Measurements from ENCODE around the gene CDSN.
"Not testable (repeated sequence)": the region's sequence is repeated elsewhere in the genome, so short reads cannot be mapped to it uniquely, and the experiment has no call there.

Gene CDSN, protein sequence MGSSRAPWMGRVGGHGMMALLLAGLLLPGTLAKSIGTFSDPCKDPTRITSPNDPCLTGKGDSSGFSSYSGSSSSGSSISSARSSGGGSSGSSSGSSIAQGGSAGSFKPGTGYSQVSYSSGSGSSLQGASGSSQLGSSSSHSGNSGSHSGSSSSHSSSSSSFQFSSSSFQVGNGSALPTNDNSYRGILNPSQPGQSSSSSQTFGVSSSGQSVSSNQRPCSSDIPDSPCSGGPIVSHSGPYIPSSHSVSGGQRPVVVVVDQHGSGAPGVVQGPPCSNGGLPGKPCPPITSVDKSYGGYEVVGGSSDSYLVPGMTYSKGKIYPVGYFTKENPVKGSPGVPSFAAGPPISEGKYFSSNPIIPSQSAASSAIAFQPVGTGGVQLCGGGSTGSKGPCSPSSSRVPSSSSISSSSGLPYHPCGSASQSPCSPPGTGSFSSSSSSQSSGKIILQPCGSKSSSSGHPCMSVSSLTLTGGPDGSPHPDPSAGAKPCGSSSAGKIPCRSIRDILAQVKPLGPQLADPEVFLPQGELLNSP

DNA sequence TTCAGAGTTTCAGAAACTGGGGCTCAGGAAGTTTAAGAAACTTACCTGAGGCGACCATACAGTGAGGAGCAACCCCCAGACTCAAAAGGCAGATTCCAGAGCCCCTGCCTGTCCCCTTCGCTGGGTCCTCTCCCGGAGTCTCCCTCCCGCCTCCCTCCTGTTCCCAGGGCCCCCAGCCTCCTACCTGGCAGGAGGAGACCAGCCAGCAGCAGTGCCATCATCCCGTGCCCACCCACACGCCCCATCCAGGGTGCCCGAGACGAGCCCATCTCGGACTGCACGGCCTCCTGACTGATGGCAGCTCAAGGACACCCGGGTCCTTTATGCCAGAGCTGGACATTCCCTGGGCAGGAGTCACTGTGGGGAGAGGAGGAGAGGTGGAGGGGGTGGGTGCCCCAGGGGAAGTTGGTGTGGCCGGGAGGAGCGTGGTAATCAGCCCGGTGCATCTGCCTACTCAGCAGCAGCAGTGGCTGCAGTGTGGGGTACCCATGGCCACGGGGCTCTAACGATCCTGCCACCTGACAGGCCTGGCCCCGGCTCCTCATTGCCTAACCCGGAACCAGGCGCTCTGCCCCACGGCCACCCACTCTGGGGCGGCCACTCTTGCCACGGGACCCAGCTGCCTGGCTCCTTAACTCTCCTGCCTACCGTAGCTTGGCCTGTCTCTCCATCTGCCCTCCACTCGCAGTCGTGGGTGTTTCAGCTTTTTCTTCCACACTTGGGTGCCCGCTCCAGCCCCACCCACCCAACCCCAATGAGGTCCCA, at the start of gene CDSN:
Gene CDSN, minus strand, starts transcription at position 296 of the 765 bp plus-strand sequence. Its CDS starts 27 bp downstream, at position 269.
- no peak for DNase-seq (ENCODE audit: low spot score)

DNA sequence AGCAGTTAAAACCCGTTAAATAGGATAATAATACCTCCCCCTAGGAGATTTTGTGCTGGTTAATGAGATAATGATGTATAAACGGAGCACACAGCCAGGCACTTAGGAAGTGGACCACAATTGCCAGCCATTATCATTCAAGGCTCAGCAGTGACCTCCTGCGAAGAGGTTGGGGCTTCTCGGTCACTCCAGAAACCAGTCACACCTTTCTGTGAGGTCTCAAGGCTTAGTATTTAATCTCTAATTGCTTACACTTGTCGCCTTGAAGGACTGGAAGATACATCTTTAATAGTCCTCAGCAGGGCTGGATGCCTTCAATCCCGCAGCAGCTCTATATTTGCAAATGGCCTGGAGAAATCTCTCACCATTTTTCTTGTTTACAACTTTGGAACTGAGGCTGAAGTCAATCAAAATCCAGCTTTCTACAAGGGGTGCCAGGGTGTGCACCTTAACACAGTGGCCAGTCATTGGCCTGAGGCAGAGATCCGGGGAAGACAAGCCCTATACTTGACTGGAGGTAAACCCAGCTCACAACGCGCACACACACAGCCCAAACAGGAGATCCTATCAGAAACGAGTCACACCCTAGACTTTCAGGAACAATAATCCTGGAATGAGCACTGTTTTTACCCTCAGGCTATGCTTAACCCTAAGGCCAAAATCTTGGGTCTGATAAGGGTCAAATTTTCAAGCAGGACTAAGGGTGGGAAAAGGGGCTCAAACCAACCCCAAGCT, 49.0 kb upstream of the CDSN start:
- DNase-seq (ENCODE audit: low spot score), result no peak

DNA sequence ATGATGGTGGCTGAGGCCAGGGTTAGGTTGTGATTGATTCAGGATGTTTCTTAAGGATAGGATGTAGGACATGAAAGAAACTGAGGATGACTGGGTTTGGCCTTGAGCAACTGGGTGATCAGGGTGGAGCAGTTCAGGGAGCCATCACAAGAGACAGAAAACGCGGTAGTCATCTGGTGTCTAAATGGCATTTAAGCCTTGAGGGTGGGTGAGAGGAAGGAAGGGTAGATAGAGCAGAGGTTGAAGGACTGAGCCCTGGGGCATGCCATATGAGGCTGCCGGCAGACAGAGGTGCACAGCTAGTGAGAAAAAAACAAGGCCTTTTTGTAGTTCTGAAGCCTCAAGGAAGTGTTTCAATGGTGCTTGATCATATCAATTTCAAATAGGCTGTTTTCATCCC, 48.4 kb upstream of the CDSN start:
- DNase-seq (ENCODE audit: low spot score), result no peak

DNA sequence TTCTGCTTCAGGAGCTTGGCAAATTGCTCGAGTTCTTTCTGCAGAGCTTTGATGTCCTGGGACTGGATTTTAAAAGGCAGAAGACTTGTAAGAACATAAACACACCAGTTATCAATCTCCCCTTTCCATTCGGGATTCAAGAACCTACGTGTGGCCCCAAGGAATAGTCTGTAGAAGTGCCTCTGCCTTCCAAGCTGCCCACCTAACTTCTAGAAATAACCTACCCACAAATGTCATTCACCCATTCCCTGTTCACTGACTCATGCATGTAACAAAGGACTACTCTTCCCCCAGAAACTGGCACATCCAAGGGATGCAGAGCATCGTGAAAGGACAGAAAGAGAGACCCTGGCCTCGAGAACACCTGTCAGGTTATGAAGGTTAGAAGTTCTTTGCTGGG, 45.7 kb upstream of the CDSN start:
- DNase-seq (ENCODE audit: low spot score), result no peak

DNA sequence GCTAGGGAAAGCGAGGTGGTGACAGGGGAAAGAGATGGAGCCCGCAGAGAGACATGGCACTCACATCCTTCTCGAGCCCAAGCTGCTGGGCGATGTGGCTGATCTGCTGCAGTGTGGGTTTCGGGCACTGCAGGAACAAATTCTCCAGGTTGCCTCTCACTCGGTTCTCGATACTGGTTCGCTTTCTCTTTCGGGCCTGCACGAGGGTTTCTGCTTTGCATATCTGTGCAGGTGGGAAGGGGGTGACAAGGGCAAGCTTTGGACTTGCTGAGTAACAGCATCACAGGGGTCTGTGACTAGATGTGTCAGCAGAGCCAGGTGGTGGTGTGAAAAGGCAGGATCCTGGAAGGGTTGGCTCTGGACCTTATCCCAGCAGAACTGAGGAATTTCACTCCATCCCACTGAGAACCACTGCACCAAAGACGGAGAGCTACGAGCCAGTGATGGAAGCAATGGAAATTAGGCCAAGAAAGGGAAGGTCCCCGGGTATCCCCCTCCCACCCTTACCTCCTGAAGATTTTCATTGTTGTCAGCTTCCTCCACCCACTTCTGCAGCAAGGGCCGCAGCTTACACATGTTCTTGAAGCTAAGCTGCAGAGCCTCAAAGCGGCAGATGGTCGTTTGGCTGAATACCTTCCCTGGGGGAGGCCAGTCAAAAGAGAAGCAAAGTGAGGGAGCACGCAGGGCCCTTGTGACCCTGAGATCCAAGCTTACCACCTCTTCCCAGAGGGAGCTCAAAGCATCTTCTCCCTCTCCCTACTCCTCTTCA, 45.0 kb upstream of the CDSN start:
- not testable (repeated sequence) for DNase-seq (ENCODE audit: low spot score)

DNA sequence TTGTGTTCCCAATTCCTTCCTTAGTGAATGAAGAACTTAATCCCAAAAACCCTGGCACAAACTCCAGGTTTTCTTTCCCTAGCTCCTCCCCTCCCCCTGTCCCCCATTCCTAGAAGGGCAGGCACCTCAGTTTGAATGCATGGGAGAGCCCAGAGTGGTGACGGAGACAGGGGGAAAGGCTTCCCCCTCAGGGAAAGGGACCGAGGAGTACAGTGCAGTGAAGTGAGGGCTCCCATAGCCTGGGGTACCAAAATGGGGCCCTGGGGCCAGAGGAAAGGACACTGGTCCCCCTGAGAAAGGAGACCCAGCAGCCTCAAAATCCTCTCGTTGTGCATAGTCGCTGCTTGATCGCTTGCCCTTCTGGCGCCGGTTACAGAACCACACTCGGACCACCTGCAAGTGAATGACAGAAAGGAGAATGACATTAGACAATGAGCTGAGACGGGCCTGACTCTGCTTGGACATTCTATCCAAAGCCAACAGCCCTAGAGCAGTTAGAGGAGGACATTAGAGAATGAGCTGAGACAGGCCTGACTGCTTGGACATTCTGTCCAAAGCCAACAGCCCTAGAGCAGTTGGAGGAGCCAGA, 44.3 kb upstream of the CDSN start:
- not testable (repeated sequence) for DNase-seq (ENCODE audit: low spot score)

DNA sequence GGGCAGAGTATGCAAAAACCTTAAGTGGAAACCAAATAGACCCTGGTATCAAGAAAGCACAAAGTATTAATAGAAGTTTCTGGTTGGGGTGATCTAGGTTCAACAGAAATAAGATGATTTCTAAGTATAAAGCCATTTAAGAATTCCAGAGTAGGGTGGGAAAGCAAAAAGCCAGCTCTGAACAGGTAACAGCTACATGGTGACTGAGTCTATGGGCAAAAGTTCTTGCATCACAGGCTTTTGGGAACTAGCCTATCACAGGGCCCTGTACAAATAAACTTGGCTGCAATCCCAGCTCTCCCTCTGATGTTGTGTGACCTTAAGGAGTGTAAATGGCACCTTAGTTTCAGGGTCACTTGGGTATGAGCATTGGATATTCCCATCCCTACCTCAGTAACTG, 43.7 kb upstream of the CDSN start:
- no peak for DNase-seq (ENCODE audit: low spot score)

DNA sequence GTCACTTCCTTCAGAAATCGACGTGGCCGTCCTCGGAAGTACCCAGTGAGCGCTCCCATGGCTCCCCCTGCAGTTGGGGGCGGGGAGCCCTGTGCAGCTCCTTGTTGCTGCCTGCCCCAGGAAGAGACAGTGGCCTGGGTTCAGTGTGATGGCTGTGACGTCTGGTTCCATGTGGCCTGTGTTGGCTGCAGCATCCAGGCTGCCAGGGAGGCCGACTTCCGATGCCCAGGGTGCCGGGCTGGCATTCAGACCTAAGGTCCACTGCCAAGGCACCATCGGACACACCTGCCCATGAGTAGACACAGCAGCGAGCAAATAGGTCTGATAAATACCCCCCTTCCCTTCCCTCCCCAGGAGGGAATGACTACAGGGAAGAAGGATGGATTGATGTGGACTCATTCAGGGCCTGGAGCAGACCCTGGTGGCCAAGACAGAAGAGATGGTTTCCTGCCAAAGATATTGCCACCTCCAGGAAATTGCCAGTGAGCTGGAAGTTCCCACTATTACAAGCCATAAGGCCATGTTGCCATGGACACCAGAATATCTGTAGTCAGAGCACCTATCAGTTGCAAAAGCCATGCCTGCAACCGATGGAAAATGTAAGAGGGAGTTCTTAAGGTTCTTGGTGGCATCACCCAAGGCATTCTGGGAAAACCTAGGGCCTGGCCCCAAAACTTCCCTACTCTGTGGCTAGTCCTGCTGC, 42.4 kb upstream of the CDSN start:
- DNase-seq (ENCODE audit: low spot score), result no peak

DNA sequence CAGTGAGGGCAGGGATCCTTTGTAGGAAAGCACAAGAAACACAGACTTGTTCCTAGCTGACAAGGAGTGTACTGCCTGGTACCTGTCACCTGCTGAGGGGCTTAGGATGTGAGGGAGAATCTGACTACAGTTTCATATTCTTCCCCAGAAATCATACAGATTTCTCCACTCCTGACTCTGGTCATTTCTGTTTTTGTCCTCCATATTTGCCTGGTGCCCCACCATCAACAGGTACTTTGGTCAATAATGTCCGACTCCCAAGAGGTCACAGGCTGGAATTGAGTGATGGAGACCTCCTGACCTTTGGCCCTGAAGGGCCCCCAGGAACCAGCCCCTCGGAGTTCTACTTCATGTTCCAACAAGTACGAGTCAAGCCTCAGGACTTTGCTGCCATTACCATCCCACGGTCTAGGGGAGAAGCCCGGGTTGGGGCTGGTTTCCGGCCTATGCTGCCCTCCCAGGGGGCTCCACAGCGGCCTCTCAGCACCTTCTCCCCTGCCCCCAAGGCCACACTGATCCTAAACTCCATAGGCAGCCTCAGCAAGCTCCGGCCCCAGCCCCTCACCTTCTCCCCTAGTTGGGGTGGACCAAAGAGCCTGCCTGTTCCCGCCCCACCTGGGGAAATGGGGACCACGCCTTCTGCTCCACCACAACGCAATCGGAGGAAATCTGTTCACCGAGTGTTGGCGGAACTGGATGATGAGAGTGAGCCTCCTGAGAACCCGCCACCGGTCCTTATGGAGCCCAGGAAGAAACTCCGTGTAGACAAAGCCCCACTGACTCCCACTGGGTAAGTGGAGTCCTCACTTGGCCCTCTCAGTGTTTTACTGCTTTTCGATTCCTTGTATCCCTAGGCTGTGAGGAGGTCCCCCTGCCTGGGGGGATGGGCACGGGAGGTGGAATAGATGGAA, 41.2 kb upstream of the CDSN start:
- no peak for DNase-seq (ENCODE audit: low spot score)

DNA sequence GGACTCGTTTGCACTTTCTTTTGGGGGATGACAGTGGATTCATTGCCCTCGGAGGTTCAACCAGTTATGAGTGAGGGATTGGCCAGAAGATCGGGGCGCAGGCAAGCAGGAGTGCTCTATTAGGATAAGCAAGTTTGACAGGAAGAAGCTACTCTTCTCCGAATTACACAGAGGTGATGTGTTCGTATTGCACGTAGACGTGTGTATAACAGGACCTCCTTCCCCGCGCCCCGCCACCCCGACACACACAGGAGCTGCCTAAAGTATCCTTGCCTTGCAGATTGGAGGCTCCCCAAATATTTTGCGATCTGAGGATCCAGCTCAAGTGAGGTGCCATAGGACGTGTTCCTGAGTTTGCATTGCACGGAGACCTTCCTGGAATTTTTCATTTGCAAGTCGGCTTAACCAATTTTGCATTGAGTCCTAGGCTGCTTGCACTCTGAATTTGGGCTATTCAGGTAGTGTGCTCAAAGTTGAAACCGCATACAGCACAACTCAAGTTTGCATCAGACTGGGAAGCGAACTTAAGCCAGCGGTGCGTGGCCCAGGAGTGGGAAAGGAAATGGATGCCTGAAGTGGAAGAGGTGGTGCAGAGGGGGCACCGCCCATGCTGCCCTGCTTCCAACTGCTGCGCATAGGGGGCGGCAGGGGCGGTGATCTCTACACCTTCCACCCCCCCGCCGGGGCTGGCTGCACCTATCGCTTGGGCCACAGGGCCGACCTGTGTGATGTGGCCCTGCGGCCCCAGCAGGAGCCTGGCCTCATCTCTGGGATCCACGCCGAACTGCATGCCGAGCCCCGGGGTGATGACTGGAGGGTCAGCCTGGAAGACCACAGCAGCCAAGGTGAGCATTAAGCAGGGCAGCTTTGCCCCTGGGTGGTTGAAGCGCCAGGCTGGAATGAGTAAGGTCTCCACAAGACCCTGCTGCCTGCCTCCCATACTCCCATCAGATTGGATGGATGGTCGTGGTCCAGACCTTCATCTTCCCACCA, 38.9 kb upstream of the CDSN start:
- no peak for DNase-seq (ENCODE audit: low spot score)

DNA sequence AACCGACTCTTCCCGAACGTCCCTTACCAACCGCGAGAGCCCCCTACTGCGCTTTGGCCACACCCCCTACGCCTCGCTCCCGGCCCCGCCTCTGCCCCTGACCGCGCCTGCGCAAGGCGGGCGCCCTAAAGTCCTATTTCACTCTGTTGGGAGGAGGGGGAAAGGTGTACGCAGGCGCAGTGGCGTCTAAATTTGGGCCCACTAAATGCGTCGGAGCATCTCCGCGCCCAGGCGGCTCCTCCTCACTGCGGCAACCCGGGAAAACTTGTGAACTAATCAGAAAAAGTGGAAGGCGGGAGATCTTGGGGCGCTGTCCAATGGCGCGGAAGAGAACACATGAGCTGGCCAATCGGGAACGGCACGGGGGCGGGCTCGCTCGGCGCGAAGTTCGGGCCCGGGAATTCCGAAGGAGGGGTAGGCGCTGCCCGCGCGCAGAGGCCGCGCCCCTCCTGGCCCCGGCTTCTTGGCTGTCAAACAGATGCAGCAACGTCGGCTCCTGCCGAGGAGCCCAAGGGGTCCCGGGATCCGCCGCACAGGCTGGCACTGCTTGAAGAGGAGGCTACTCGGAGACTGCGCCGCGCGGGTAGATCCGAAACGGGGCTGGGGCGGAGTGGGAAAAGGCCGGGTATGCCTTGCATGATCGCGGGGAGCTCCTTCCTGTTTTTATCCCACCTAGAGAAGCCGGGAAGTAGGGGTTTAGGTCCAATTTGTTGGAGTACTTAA, 38.1 kb upstream of the CDSN start, which contains the start of gene TCF19:
Gene TCF19, plus strand, starts transcription at position 450 of the 723 bp plus-strand sequence. CDS start 881 bp downstream, outside the sequence.
- peak; percentile 99 for DNase-seq (ENCODE audit: low spot score)

DNA sequence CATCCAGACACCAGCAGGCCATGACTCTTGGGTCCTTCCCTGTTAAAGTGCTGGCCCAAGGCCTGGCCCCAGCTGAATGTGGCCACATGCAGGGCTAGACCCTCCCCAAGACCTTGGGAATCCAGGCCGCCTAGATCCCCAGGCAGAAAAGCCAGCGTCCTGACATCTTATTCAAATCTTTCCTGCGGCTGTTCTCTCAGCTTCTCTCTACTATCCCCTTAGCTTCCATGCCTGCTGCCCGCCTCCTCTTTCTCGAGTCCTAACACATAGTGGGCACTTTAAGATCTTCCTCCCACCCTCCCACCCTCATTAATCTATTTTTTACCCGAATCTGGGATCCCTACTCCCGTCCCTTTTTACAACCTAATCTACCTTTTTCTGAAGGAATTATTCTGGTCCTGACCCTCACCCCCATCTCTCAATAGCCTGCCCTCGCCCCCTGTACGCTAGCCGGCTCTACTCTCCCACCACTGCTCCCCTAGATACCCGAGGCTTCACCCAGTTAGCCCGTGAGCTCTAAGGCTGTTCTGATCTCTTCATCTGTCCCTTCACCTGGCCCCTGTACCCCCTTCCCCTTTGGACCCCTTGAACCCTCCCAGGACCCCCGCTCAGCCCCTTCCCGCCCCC, 37.4 kb upstream of the CDSN start, which contains the start of gene CCHCR1:
Gene CCHCR1, minus strand, starts transcription at position 290 of the 627 bp plus-strand sequence. Its CDS starts 202 bp downstream, at position 88.
- DNase-seq (ENCODE audit: low spot score), result no peak

DNA sequence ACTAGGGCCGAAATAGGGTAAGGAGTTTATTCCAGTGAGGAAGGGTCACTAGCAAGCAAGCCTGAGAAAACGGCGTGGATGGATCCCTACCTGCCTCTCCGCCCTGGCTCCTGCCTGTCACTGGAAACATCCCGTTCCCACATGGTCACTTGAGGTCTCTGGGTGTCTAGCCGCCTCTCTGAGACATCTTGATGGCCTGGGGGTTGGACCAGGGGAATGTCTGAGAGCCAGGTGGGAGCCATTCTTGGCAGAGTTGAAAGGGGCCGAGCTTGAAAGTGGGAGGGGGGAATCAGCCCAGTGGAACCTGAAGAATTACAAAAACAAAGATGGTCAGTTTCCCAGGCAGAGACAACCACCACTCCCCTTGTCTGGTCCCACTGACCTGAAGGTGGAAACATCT, 36.4 kb upstream of the CDSN start:
- no peak for DNase-seq (ENCODE audit: low spot score)

DNA sequence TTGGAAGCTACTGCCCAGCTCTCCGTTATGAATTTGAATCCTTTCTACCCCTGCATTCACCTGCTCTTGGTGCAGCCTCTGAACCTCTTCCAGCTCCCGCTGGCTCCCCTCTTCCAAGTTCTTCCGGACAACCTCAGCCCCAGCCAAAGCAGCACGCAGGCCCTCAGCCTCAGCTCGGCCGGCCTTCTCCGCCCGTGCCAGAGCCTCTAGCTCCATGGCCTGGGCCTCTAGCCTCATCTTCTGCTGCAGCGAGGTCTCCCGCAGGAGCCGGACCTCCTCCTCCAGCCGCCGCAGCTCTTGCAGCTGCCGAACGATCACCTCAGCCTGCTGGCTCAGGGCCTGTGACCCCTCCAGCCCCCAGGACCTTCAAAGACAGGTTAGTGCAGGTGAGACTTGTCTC, 34.2 kb upstream of the CDSN start:
- no peak for DNase-seq (ENCODE audit: low spot score)

DNA sequence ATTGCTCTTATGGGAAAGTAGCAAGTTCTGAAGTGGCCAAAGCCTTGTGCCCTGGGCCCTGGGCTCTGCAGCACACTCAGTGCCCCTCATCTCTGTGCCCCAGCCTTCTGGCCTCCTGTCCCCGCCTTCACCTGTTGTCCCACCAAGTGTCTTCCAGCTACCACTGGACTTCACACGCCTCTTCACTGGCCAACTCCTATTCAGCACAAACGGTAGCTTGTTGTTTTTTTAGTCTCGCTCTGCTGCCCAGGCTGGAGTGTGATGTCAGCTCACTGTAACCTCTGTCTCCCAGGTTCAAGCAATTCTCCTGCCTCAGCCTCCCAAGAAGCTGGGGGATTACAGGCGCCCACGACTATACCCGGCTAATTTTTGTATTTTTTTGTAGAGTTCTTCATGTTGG, 32.5 kb upstream of the CDSN start:
- no peak for DNase-seq (ENCODE audit: low spot score)

DNA sequence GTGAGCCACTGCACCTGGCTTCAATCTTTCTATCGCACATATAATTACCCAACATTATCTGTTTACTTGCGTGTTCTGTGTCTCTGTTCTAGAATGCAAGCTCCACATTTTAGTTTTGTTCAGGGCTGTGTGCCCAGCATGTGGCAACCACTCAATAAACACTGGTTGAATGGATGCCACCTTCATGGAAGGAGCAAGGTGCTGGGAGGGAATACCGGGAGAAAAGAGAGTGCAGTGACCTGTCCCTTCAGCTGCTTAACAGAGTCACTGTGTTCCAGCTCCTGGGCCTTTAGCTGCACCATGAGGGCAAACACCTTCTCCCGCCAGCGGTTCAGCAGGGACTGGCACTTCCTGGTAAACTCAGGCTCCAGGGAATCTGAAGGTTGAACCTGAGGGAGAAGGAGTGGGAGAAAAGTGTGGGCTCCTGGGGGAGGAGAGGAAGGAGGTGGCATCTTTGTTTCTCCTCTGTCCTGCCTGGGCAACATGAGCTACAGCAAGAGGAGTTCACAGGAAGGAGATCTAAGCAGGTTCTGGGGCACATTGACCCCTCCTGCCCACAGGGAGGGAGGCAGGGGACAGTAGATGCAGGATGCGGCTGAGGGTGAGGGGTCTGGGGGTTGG, 29.7 kb upstream of the CDSN start:
- no peak for DNase-seq (ENCODE audit: low spot score)

Measured in CD4-positive, alpha-beta T cell treated with Interleukin-6 at 100 ng/mL for 8 hours (primary cell).